ENCODE data around the gene SMAD2.
"Not testable (repeated sequence)": the region's sequence is repeated elsewhere in the genome, so short reads cannot be mapped to it uniquely, and the experiment has no call there.

- TF ChIP-seq CTCF, POLR2A, POLR2AphosphoS5 (IDR thresholded peaks at IDR 0.05): not testable (repeated sequence)
Measured at GRCh38 chr18:47828031-47828430, 102.4 kb downstream of the SMAD2 start.
